H9 (cell line): ENCODE data around the gene PCLAF. TPM values are rescaled to one million over a fixed set of nuclear protein-coding genes. Genes with fewer than 3 reads are reported as not detected.

Experiments used
- DNase-seq: peaks from one replicate; pipeline ENCODE4 v3.0.0-alpha.2; 2017
- H2AFZ ChIP-seq: one replicate; pipeline ENCODE4 v1.6.1; 2013; ENCODE audit warnings: mild to moderate bottlenecking, low read length, control low read depth, moderate library complexity
- H2AK5ac ChIP-seq: 2 replicates; pipeline ENCODE4 v1.6.1; 2013; ENCODE audit warnings: low read length, control low read depth, mixed read lengths; ENCODE audit not compliant: insufficient read length
- H2BK120ac ChIP-seq: one replicate; pipeline ENCODE4 v1.6.1; 2013; ENCODE audit warnings: low read depth, mild to moderate bottlenecking, low read length, control low read depth, inconsistent platforms; ENCODE audit not compliant: poor library complexity, severe bottlenecking
- H2BK12ac ChIP-seq: 2 replicates; pipeline ENCODE4 v1.6.1; 2013; ENCODE audit warnings: low read length, control low read depth, mixed read lengths, low read depth; ENCODE audit not compliant: insufficient read length
- H2BK15ac ChIP-seq: 2 replicates; pipeline ENCODE4 v1.6.1; 2013; ENCODE audit warnings: low read depth, low read length, control low read depth
- H2BK20ac ChIP-seq: one replicate; pipeline ENCODE4 v1.6.1; 2013; ENCODE audit warnings: low read depth, mild to moderate bottlenecking, low read length, control low read depth, inconsistent platforms; ENCODE audit not compliant: poor library complexity, severe bottlenecking
- H2BK5ac ChIP-seq: 2 replicates; pipeline ENCODE4 v1.6.1; 2013; ENCODE audit warnings: low read length, control low read depth, mixed read lengths; ENCODE audit not compliant: insufficient read length
- H3K14ac ChIP-seq: 2 replicates; pipeline ENCODE4 v1.6.1; 2013; ENCODE audit warnings: low read length, control low read depth; ENCODE audit not compliant: insufficient read depth
- H3K18ac ChIP-seq: 2 replicates; pipeline ENCODE4 v1.6.1; 2013; ENCODE audit warnings: low read depth, mild to moderate bottlenecking, mixed read lengths, low read length, control low read depth; ENCODE audit not compliant: insufficient read length
- H3K23ac ChIP-seq: 2 replicates; pipeline ENCODE4 v1.6.1; 2013; ENCODE audit warnings: low read length, control low read depth, mixed read lengths, low read depth; ENCODE audit not compliant: insufficient read length
- H3K23me2 ChIP-seq: 2 replicates; pipeline ENCODE4 v1.6.1; 2013; ENCODE audit warnings: low read depth, mild to moderate bottlenecking, mixed read lengths, low read length, control low read depth; ENCODE audit not compliant: insufficient read length, poor library complexity, severe bottlenecking
- H3K27ac ChIP-seq: 2 replicates; pipeline ENCODE4 v1.5.1; 2013; ENCODE audit warnings: low read length, control low read depth, mixed read lengths, low read depth; ENCODE audit not compliant: insufficient read length
- H3K27me3 ChIP-seq: 2 replicates; pipeline ENCODE4 v1.6.1; 2013; ENCODE audit warnings: low read length, control low read depth, inconsistent platforms; ENCODE audit not compliant: insufficient read depth
- H3K4ac ChIP-seq: 2 replicates; pipeline ENCODE4 v1.6.1; 2013; ENCODE audit warnings: low read depth, mild to moderate bottlenecking, control low read depth, inconsistent platforms, low read length, moderate library complexity
- H3K4me1 ChIP-seq: 2 replicates; pipeline ENCODE4 v1.6.1; 2013; ENCODE audit warnings: low read length, control low read depth, inconsistent platforms; ENCODE audit not compliant: insufficient read depth
- H3K4me2 ChIP-seq: 2 replicates; pipeline ENCODE4 v1.6.1; 2013; ENCODE audit warnings: low read length, control low read depth, mixed read lengths; ENCODE audit not compliant: insufficient read length, insufficient read depth
- H3K56ac ChIP-seq: 2 replicates; pipeline ENCODE4 v1.6.1; 2013; ENCODE audit warnings: low read depth, mild to moderate bottlenecking, mixed read lengths, low read length, control low read depth; ENCODE audit not compliant: insufficient read length
- H3K79me1 ChIP-seq: 2 replicates; pipeline ENCODE4 v1.6.1; 2013; ENCODE audit warnings: low read depth, mild to moderate bottlenecking, moderate library complexity, low read length, control low read depth, inconsistent platforms; ENCODE audit not compliant: insufficient read depth, poor library complexity, severe bottlenecking
- H3K79me2 ChIP-seq: 2 replicates; pipeline ENCODE4 v1.6.1; 2013; ENCODE audit warnings: low read length, control low read depth, inconsistent platforms; ENCODE audit not compliant: insufficient read depth
- H3K9ac ChIP-seq: 2 replicates; pipeline ENCODE4 v1.6.1; 2013; ENCODE audit warnings: low read length, control low read depth, mixed read lengths; ENCODE audit not compliant: insufficient read length; ENCODE audit errors: extremely low read depth
- H3K9me3 ChIP-seq: one replicate; pipeline ENCODE4 v1.6.1; 2013; ENCODE audit warnings: low read depth, low read length, inconsistent platforms; ENCODE audit not compliant: control insufficient read depth
- H3T11ph ChIP-seq: one replicate; pipeline ENCODE4 v1.6.1; 2013; ENCODE audit warnings: mild to moderate bottlenecking, low read length, control low read depth, inconsistent platforms
- H4K20me1 ChIP-seq: one replicate; pipeline ENCODE4 v1.6.1; 2013; ENCODE audit not compliant: control insufficient read depth, insufficient read length, insufficient read depth
- H4K5ac ChIP-seq: 2 replicates; pipeline ENCODE4 v1.6.1; 2013; ENCODE audit warnings: low read depth, mild to moderate bottlenecking, mixed read lengths, low read length, control low read depth; ENCODE audit not compliant: insufficient read length
- H4K8ac ChIP-seq: replicated peaks from 2 replicates; pipeline ENCODE4 v1.6.1; 2013; ENCODE audit warnings: low read length, control low read depth, mixed read lengths, low read depth; ENCODE audit not compliant: insufficient read length
- H4K91ac ChIP-seq: 2 replicates; pipeline ENCODE4 v1.6.1; 2013; ENCODE audit warnings: low read depth, mild to moderate bottlenecking, moderate library complexity, mixed read lengths, low read length, control low read depth; ENCODE audit not compliant: insufficient read length
- H3K27ac Mint-ChIP-seq, 3 experiments: 2 replicates in 2 of 3; 3 replicates in 1 of 3; pipeline ENCODE4 v1.8.0; 2020 to 2021; ENCODE audit warnings: mixed read lengths in 3 of 3, mild to moderate bottlenecking in 1 of 3, moderate library complexity in 1 of 3
- H3K27me3 Mint-ChIP-seq: 2 replicates; pipeline ENCODE4 v1.8.0; 2021; ENCODE audit warnings: low read depth, mild to moderate bottlenecking, moderate library complexity, mixed read lengths
- H3K36me3 Mint-ChIP-seq, 3 experiments: 2 replicates in 2 of 3; 3 replicates in 1 of 3; pipeline ENCODE4 v1.8.0; 2020 to 2021; ENCODE audit warnings: low read depth in 3 of 3, mixed read lengths in 3 of 3; ENCODE audit not compliant: insufficient read depth in 1 of 3
- H3K4me1 Mint-ChIP-seq, 2 experiments: 2 replicates each; pipeline ENCODE4 v1.8.0; 2020; ENCODE audit warnings: mixed read lengths in 2 of 2
- H3K4me3 Mint-ChIP-seq, 2 experiments: 2 replicates in 1 of 2; 3 replicates in 1 of 2; pipeline ENCODE4 v1.8.0; 2020 to 2021; ENCODE audit warnings: mild to moderate bottlenecking in 2 of 2, mixed read lengths in 2 of 2, moderate library complexity in 1 of 2
- H3K9me3 Mint-ChIP-seq, 2 experiments: 2 replicates in 1 of 2; 3 replicates in 1 of 2; pipeline ENCODE4 v1.8.0; 2020; ENCODE audit warnings: mild to moderate bottlenecking in 2 of 2, mixed read lengths in 2 of 2, moderate library complexity in 1 of 2
- CTCF ChIP-seq: fragments of 200-600 bp; sonication (generic); conservative IDR thresholded peaks from 3 replicates; pipeline ENCODE4 v1.8.0; 2021; ENCODE audit warnings: antibody characterized with exemption, mild to moderate bottlenecking
- WGBS: extraction: QIAGEN DNeasy Blood & Tissue Kit; methylation state at CpG from one replicate; pipeline ENCODE4 v1.1.7; 2013; ENCODE audit warnings: missing lambda C conversion rate, low lambda C conversion rate, mixed read lengths; ENCODE audit not compliant: insufficient read length; ENCODE audit errors: extremely low coverage; 5-methylcytosine and 5-hydroxymethylcytosine counted together
- total RNA-seq: library from RNA; stranded (reverse); gene quantifications from 2 replicates; pipeline ENCODE4 v1.2.1, GENCODE V29; 2021

PCLAF gene
- total RNA-seq, 1 experiment from 2014 or later = 65.6 TPM

GRCh38 chr15:64379216-64379960 lies 1.9 kb downstream of the PCLAF start:
- H2AFZ ChIP-seq = no peak overlapping the region

More at GRCh38 chr15:64379216-64379960, 1.9 kb downstream of the PCLAF start:
- Histone ChIP-seq H2BK20ac (no peak overlapping the region), H2BK12ac (no peak overlapping the region), H3K27me3 (no peaks in the 10 kb centered on the region), H3T11ph (no peak overlapping the region), H3K27ac (no peak overlapping the region), H3K56ac (no peak overlapping the region), H3K9ac (peak overlapping the region; percentile 50), H3K79me1 (peaks cover 3% of the 10 kb centered on the region), H3K4me1 (no peaks in the 10 kb centered on the region), H2BK15ac (no peak overlapping the region), H3K23me2 (no peaks in the 10 kb centered on the region), H3K18ac (no peak overlapping the region), H4K5ac (no peak overlapping the region), H3K14ac (no peak overlapping the region), H4K8ac (no peak overlapping the region), H2BK5ac (no peak overlapping the region), H3K9me3 (no peaks in the 10 kb centered on the region), H3K23ac (no peak overlapping the region), H3K4me2 (no peak overlapping the region), H2BK120ac (no peak overlapping the region), H3K79me2 (no peaks in the 10 kb centered on the region), H4K20me1 (no peaks in the 10 kb centered on the region), H2AK5ac (no peak overlapping the region), H4K91ac (no peak overlapping the region), H3K4ac (no peak overlapping the region)
- no CpG with 5 or more reads among the region's 9 CpGs for WGBS
- TF ChIP-seq CTCF = no peak
- Mint-ChIP-seq H3K4me3 (peak overlapping the region; percentile 91 to 95), H3K27me3 (no peaks in the 10 kb centered on the region), H3K4me1 (peaks cover 10 to 19% of the 10 kb centered on the region in 2 experiments), H3K36me3 (peaks cover 15 to 31% (median 27%) of the 10 kb centered on the region in 3 experiments), H3K27ac (peak overlapping the region; percentile 24 to 71 (median 65); a peak in 3 of 7 replicates), H3K9me3 (no peaks in the 10 kb centered on the region)
- no peak for DNase-seq
